H9 (cell line): ENCODE data around the gene KIF5C. TPM values are rescaled to one million over a fixed set of nuclear protein-coding genes. Genes with fewer than 3 reads are reported as not detected.

Experiments used
- DNase-seq: peaks from one replicate; pipeline ENCODE4 v3.0.0-alpha.2; 2017
- H2AFZ ChIP-seq: one replicate; pipeline ENCODE4 v1.6.1; 2013; ENCODE audit warnings: mild to moderate bottlenecking, low read length, control low read depth, moderate library complexity
- H2AK5ac ChIP-seq: 2 replicates; pipeline ENCODE4 v1.6.1; 2013; ENCODE audit warnings: low read length, control low read depth, mixed read lengths; ENCODE audit not compliant: insufficient read length
- H2BK120ac ChIP-seq: one replicate; pipeline ENCODE4 v1.6.1; 2013; ENCODE audit warnings: low read depth, mild to moderate bottlenecking, low read length, control low read depth, inconsistent platforms; ENCODE audit not compliant: poor library complexity, severe bottlenecking
- H2BK12ac ChIP-seq: 2 replicates; pipeline ENCODE4 v1.6.1; 2013; ENCODE audit warnings: low read length, control low read depth, mixed read lengths, low read depth; ENCODE audit not compliant: insufficient read length
- H2BK15ac ChIP-seq: 2 replicates; pipeline ENCODE4 v1.6.1; 2013; ENCODE audit warnings: low read depth, low read length, control low read depth
- H2BK20ac ChIP-seq: one replicate; pipeline ENCODE4 v1.6.1; 2013; ENCODE audit warnings: low read depth, mild to moderate bottlenecking, low read length, control low read depth, inconsistent platforms; ENCODE audit not compliant: poor library complexity, severe bottlenecking
- H2BK5ac ChIP-seq: 2 replicates; pipeline ENCODE4 v1.6.1; 2013; ENCODE audit warnings: low read length, control low read depth, mixed read lengths; ENCODE audit not compliant: insufficient read length
- H3K14ac ChIP-seq: 2 replicates; pipeline ENCODE4 v1.6.1; 2013; ENCODE audit warnings: low read length, control low read depth; ENCODE audit not compliant: insufficient read depth
- H3K18ac ChIP-seq: 2 replicates; pipeline ENCODE4 v1.6.1; 2013; ENCODE audit warnings: low read depth, mild to moderate bottlenecking, mixed read lengths, low read length, control low read depth; ENCODE audit not compliant: insufficient read length
- H3K23ac ChIP-seq: 2 replicates; pipeline ENCODE4 v1.6.1; 2013; ENCODE audit warnings: low read length, control low read depth, mixed read lengths, low read depth; ENCODE audit not compliant: insufficient read length
- H3K23me2 ChIP-seq: 2 replicates; pipeline ENCODE4 v1.6.1; 2013; ENCODE audit warnings: low read depth, mild to moderate bottlenecking, mixed read lengths, low read length, control low read depth; ENCODE audit not compliant: insufficient read length, poor library complexity, severe bottlenecking
- H3K27ac ChIP-seq: 2 replicates; pipeline ENCODE4 v1.5.1; 2013; ENCODE audit warnings: low read length, control low read depth, mixed read lengths, low read depth; ENCODE audit not compliant: insufficient read length
- H3K27me3 ChIP-seq: 2 replicates; pipeline ENCODE4 v1.6.1; 2013; ENCODE audit warnings: low read length, control low read depth, inconsistent platforms; ENCODE audit not compliant: insufficient read depth
- H3K4ac ChIP-seq: 2 replicates; pipeline ENCODE4 v1.6.1; 2013; ENCODE audit warnings: low read depth, mild to moderate bottlenecking, control low read depth, inconsistent platforms, low read length, moderate library complexity
- H3K4me1 ChIP-seq: 2 replicates; pipeline ENCODE4 v1.6.1; 2013; ENCODE audit warnings: low read length, control low read depth, inconsistent platforms; ENCODE audit not compliant: insufficient read depth
- H3K4me2 ChIP-seq: 2 replicates; pipeline ENCODE4 v1.6.1; 2013; ENCODE audit warnings: low read length, control low read depth, mixed read lengths; ENCODE audit not compliant: insufficient read length, insufficient read depth
- H3K56ac ChIP-seq: 2 replicates; pipeline ENCODE4 v1.6.1; 2013; ENCODE audit warnings: low read depth, mild to moderate bottlenecking, mixed read lengths, low read length, control low read depth; ENCODE audit not compliant: insufficient read length
- H3K79me1 ChIP-seq: 2 replicates; pipeline ENCODE4 v1.6.1; 2013; ENCODE audit warnings: low read depth, mild to moderate bottlenecking, moderate library complexity, low read length, control low read depth, inconsistent platforms; ENCODE audit not compliant: insufficient read depth, poor library complexity, severe bottlenecking
- H3K79me2 ChIP-seq: 2 replicates; pipeline ENCODE4 v1.6.1; 2013; ENCODE audit warnings: low read length, control low read depth, inconsistent platforms; ENCODE audit not compliant: insufficient read depth
- H3K9ac ChIP-seq: 2 replicates; pipeline ENCODE4 v1.6.1; 2013; ENCODE audit warnings: low read length, control low read depth, mixed read lengths; ENCODE audit not compliant: insufficient read length; ENCODE audit errors: extremely low read depth
- H3K9me3 ChIP-seq: one replicate; pipeline ENCODE4 v1.6.1; 2013; ENCODE audit warnings: low read depth, low read length, inconsistent platforms; ENCODE audit not compliant: control insufficient read depth
- H3T11ph ChIP-seq: one replicate; pipeline ENCODE4 v1.6.1; 2013; ENCODE audit warnings: mild to moderate bottlenecking, low read length, control low read depth, inconsistent platforms
- H4K20me1 ChIP-seq: one replicate; pipeline ENCODE4 v1.6.1; 2013; ENCODE audit not compliant: control insufficient read depth, insufficient read length, insufficient read depth
- H4K5ac ChIP-seq: 2 replicates; pipeline ENCODE4 v1.6.1; 2013; ENCODE audit warnings: low read depth, mild to moderate bottlenecking, mixed read lengths, low read length, control low read depth; ENCODE audit not compliant: insufficient read length
- H4K8ac ChIP-seq: replicated peaks from 2 replicates; pipeline ENCODE4 v1.6.1; 2013; ENCODE audit warnings: low read length, control low read depth, mixed read lengths, low read depth; ENCODE audit not compliant: insufficient read length
- H4K91ac ChIP-seq: 2 replicates; pipeline ENCODE4 v1.6.1; 2013; ENCODE audit warnings: low read depth, mild to moderate bottlenecking, moderate library complexity, mixed read lengths, low read length, control low read depth; ENCODE audit not compliant: insufficient read length
- H3K27ac Mint-ChIP-seq, 3 experiments: 2 replicates in 2 of 3; 3 replicates in 1 of 3; pipeline ENCODE4 v1.8.0; 2020 to 2021; ENCODE audit warnings: mixed read lengths in 3 of 3, mild to moderate bottlenecking in 1 of 3, moderate library complexity in 1 of 3
- H3K27me3 Mint-ChIP-seq: 2 replicates; pipeline ENCODE4 v1.8.0; 2021; ENCODE audit warnings: low read depth, mild to moderate bottlenecking, moderate library complexity, mixed read lengths
- H3K36me3 Mint-ChIP-seq, 3 experiments: 2 replicates in 2 of 3; 3 replicates in 1 of 3; pipeline ENCODE4 v1.8.0; 2020 to 2021; ENCODE audit warnings: low read depth in 3 of 3, mixed read lengths in 3 of 3; ENCODE audit not compliant: insufficient read depth in 1 of 3
- H3K4me1 Mint-ChIP-seq, 2 experiments: 2 replicates each; pipeline ENCODE4 v1.8.0; 2020; ENCODE audit warnings: mixed read lengths in 2 of 2
- H3K4me3 Mint-ChIP-seq, 2 experiments: 2 replicates in 1 of 2; 3 replicates in 1 of 2; pipeline ENCODE4 v1.8.0; 2020 to 2021; ENCODE audit warnings: mild to moderate bottlenecking in 2 of 2, mixed read lengths in 2 of 2, moderate library complexity in 1 of 2
- H3K9me3 Mint-ChIP-seq, 2 experiments: 2 replicates in 1 of 2; 3 replicates in 1 of 2; pipeline ENCODE4 v1.8.0; 2020; ENCODE audit warnings: mild to moderate bottlenecking in 2 of 2, mixed read lengths in 2 of 2, moderate library complexity in 1 of 2
- WGBS: extraction: QIAGEN DNeasy Blood & Tissue Kit; methylation state at CpG from one replicate; pipeline ENCODE4 v1.1.7; 2013; ENCODE audit warnings: missing lambda C conversion rate, low lambda C conversion rate, mixed read lengths; ENCODE audit not compliant: insufficient read length; ENCODE audit errors: extremely low coverage; 5-methylcytosine and 5-hydroxymethylcytosine counted together
- total RNA-seq: library from RNA; stranded (reverse); gene quantifications from 2 replicates; pipeline ENCODE4 v1.2.1, GENCODE V29; 2021
- TF ChIP-seq, protein P1 (sequence below): fragments of 200-600 bp; sonication (generic); conservative IDR thresholded peaks from 3 replicates; pipeline ENCODE4 v1.8.0; 2021; ENCODE audit warnings: antibody characterized with exemption, mild to moderate bottlenecking

The KIF5C gene
- total RNA-seq, 1 experiment from 2014 or later = 52.9 TPM

DNA sequence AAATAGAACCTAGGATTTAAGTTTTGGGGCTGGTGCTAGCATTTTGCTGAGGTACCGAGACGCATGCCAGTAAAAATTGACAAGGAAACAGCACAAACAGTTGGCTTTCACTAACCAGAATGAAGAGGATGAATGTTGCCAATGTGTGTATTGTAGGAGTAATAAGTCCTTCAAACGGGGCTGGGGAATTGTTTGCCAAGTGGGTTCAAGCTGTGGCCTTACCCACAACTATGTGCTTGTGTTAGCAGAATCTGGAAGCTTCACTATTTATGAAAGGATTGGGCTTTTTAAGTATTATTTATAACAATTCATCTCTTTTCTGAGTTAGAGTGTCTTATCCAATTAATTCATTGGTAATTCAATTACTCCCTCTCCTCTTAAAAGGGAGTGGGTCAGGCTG is 15.0 kb upstream of the KIF5C start:
- H3K23me2 ChIP-seq = no peaks in the 10 kb centered on the region
- no peak overlapping the region for H2BK12ac ChIP-seq
- no peak overlapping the region for H3K9ac ChIP-seq
- no peak overlapping the region for H2AK5ac ChIP-seq
- Mint-ChIP-seq H3K27ac (no peak overlapping the region), H3K4me1 (no peaks in the 10 kb centered on the region), H3K27me3 (peaks cover 30% of the 10 kb centered on the region), H3K36me3 (peaks cover 0 to 2% (median 0%) of the 10 kb centered on the region in 3 experiments; a peak in 1 of 7 replicates), H3K9me3 (peaks cover 0 to 5% of the 10 kb centered on the region in 2 experiments; a peak in 3 of 5 replicates), H3K4me3 (no peak overlapping the region)
- no peaks in the 10 kb centered on the region for H3K79me2 ChIP-seq
- no peaks in the 10 kb centered on the region for H3K79me1 ChIP-seq
- no peak overlapping the region for H3T11ph ChIP-seq
- no peak overlapping the region for H3K18ac ChIP-seq
- H4K5ac ChIP-seq = no peak overlapping the region
- H2AFZ ChIP-seq = no peak overlapping the region
- no peak overlapping the region for H2BK15ac ChIP-seq
- no peak overlapping the region for H4K91ac ChIP-seq
- WGBS = no CpG with 5 or more reads among the region's 3 CpGs
- H3K4me2 ChIP-seq = no peak overlapping the region
- no peak overlapping the region for H2BK5ac ChIP-seq
- H3K27ac ChIP-seq = no peak overlapping the region
- no peaks in the 10 kb centered on the region for H3K9me3 ChIP-seq
- TF ChIP-seq, protein P1, sequence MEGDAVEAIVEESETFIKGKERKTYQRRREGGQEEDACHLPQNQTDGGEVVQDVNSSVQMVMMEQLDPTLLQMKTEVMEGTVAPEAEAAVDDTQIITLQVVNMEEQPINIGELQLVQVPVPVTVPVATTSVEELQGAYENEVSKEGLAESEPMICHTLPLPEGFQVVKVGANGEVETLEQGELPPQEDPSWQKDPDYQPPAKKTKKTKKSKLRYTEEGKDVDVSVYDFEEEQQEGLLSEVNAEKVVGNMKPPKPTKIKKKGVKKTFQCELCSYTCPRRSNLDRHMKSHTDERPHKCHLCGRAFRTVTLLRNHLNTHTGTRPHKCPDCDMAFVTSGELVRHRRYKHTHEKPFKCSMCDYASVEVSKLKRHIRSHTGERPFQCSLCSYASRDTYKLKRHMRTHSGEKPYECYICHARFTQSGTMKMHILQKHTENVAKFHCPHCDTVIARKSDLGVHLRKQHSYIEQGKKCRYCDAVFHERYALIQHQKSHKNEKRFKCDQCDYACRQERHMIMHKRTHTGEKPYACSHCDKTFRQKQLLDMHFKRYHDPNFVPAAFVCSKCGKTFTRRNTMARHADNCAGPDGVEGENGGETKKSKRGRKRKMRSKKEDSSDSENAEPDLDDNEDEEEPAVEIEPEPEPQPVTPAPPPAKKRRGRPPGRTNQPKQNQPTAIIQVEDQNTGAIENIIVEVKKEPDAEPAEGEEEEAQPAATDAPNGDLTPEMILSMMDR = no peak
- no peak overlapping the region for H3K14ac ChIP-seq
- no peak overlapping the region for H2BK20ac ChIP-seq
- no peaks in the 10 kb centered on the region for H3K27me3 ChIP-seq
- H4K20me1 ChIP-seq = no peaks in the 10 kb centered on the region
- H4K8ac ChIP-seq = no peak overlapping the region
- DNase-seq = no peak
- no peak overlapping the region for H3K56ac ChIP-seq
- no peak overlapping the region for H2BK120ac ChIP-seq
- H3K23ac ChIP-seq = no peak overlapping the region
- no peak overlapping the region for H3K4ac ChIP-seq
- no peaks in the 10 kb centered on the region for H3K4me1 ChIP-seq
